DOHH2 (cell line): ENCODE measurements around the gene GADD45G.

Experiments used
- EZH2phosphoT487 ChIP-seq: fragments of 200-600 bp; sonication (generic); IDR thresholded peaks from 2 replicates; pipeline ENCODE4 v1.6.1; 2017; ENCODE audit warnings: borderline replicate concordance, mild to moderate bottlenecking, antibody characterized with exemption, low read length, moderate library complexity, mixed read lengths
- TF ChIP-seq, protein P1 (sequence below): fragments of 200-600 bp; sonication (generic); IDR thresholded peaks from one replicate; pipeline ENCODE4 v1.5.1; 2014; ENCODE audit warnings: antibody characterized with exemption, mild to moderate bottlenecking, low read depth, low read length; ENCODE audit not compliant: poor library complexity, severe bottlenecking

DNA sequence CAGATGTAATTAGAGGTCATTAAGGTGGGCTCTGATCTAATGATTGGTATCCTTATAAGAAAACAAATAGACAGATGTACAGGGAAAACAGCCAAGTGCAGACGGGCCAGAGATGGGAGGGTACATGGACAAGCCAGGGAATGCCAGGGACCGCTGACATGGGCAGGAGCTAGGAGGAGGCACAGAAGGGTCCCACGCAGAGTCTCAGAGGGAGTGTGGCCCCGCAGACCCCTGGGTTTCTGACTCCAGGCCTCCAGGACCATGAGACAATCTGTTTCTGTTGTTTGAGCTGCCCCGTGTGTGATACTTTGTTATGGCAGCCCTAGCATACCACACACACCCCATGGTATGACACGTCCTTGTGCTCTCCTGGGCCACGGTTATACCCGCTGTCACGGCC lies 29.1 kb downstream of the GADD45G start:
- TF ChIP-seq, protein P1, sequence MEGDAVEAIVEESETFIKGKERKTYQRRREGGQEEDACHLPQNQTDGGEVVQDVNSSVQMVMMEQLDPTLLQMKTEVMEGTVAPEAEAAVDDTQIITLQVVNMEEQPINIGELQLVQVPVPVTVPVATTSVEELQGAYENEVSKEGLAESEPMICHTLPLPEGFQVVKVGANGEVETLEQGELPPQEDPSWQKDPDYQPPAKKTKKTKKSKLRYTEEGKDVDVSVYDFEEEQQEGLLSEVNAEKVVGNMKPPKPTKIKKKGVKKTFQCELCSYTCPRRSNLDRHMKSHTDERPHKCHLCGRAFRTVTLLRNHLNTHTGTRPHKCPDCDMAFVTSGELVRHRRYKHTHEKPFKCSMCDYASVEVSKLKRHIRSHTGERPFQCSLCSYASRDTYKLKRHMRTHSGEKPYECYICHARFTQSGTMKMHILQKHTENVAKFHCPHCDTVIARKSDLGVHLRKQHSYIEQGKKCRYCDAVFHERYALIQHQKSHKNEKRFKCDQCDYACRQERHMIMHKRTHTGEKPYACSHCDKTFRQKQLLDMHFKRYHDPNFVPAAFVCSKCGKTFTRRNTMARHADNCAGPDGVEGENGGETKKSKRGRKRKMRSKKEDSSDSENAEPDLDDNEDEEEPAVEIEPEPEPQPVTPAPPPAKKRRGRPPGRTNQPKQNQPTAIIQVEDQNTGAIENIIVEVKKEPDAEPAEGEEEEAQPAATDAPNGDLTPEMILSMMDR: no peak
- no peak for TF ChIP-seq EZH2phosphoT487
